Suprapubic skin (tissue), 4 donors: ENCODE results near the gene GRID1. TPM values are rescaled to one million over a fixed set of nuclear protein-coding genes. Genes with fewer than 3 reads are reported as not detected.

Source experiments
- DNase-seq, 2 donors: peaks; one replicate each; pipeline ENCODE4 v3.0.0-alpha.2; 2019; ENCODE audit warnings: low spot score in 2 of 2
- H3K27ac ChIP-seq: fragments of 200-600 bp; sonication (generic); one replicate; pipeline ENCODE4 v1.5.1; 2019
- H3K27me3 ChIP-seq: fragments of 200-600 bp; sonication (generic); one replicate; pipeline ENCODE4 v1.5.1; 2019
- H3K36me3 ChIP-seq: fragments of 200-600 bp; sonication (generic); one replicate; pipeline ENCODE4 v1.5.1; 2019
- H3K4me1 ChIP-seq: fragments of 200-600 bp; sonication (generic); one replicate; pipeline ENCODE4 v1.5.1; 2019
- H3K4me3 ChIP-seq: fragments of 200-600 bp; sonication (generic); one replicate; pipeline ENCODE4 v1.5.1; 2019; ENCODE audit warnings: mild to moderate bottlenecking
- H3K9me3 ChIP-seq: fragments of 200-600 bp; sonication (generic); one replicate; pipeline ENCODE4 v1.5.1; 2019
- CTCF ChIP-seq, 2 donors: fragments of 200-600 bp in 1 of 2; fragments of 450-650 bp in 1 of 2; sonication (generic) in 1 of 2; IDR thresholded peaks; one replicate each; pipeline ENCODE4 v1.5.1; 2016 to 2019; ENCODE audit warnings: antibody characterized with exemption in 2 of 2, mild to moderate bottlenecking in 1 of 2, moderate library complexity in 1 of 2
- EP300 ChIP-seq: sonication (generic); formaldehyde crosslinking; IDR thresholded peaks from one replicate; pipeline ENCODE4 v1.6.1; 2017; ENCODE audit warnings: antibody characterized with exemption
- POLR2A ChIP-seq, 2 donors: fragments of 450-650 bp; IDR thresholded peaks; one replicate each; pipeline ENCODE4 v1.6.1; 2017; ENCODE audit warnings: antibody characterized with exemption in 2 of 2, mild to moderate bottlenecking in 2 of 2, moderate library complexity in 2 of 2
- POLR2AphosphoS5 ChIP-seq, 3 donors: sonication (generic); formaldehyde crosslinking; IDR thresholded peaks; one replicate each; pipeline ENCODE4 v1.6.1; 2017; ENCODE audit warnings: antibody characterized with exemption in 3 of 3
- WGBS: methylation state at CpG from one replicate; pipeline ENCODE4 v1.1.5; 2018; 5-methylcytosine and 5-hydroxymethylcytosine counted together
- total RNA-seq, 4 donors: library from RNA; depleted of rRNA; stranded (reverse); fragments of >200 nt; gene quantifications; one replicate each; pipeline ENCODE4 v1.1.0, GENCODE V29; 2016

The GRID1 gene
- total RNA-seq, 4 donors from 2014 or later = 1.8 to 3.1 (median 2.4) TPM

GRCh38 chr10:86290933-86291615, 75.5 kb downstream of the GRID1 start:
- 82% methylated on average over 7 of the region's 9 CpGs for WGBS
- no peaks in the 10 kb centered on the region for H3K36me3 ChIP-seq
- no peaks in the 10 kb centered on the region for H3K4me1 ChIP-seq
- H3K27ac ChIP-seq = no peak overlapping the region
- H3K9me3 ChIP-seq = no peaks in the 10 kb centered on the region
- H3K27me3 ChIP-seq = no peaks in the 10 kb centered on the region
- TF ChIP-seq POLR2AphosphoS5 (IDR thresholded peaks at IDR 0.05) (no peak), CTCF (IDR thresholded peaks at IDR 0.05) (no peak), POLR2A (IDR thresholded peaks at IDR 0.05) (no peak), EP300 (no peak)
- no peak overlapping the region for H3K4me3 ChIP-seq
- DNase-seq = peak in 1 of 2 donors; percentile 40

GRCh38 chr10:86289577-86289868, 77.1 kb downstream of the GRID1 start:
- Histone ChIP-seq H3K27me3 (no peaks in the 10 kb centered on the region), H3K36me3 (no peaks in the 10 kb centered on the region), H3K4me1 (no peaks in the 10 kb centered on the region), H3K9me3 (no peaks in the 10 kb centered on the region), H3K27ac (no peak overlapping the region), H3K4me3 (no peak overlapping the region)
- no peak for TF ChIP-seq POLR2AphosphoS5 (IDR thresholded peaks at IDR 0.05)
- no peak for TF ChIP-seq CTCF (IDR thresholded peaks at IDR 0.05)
- no peak for TF ChIP-seq POLR2A (IDR thresholded peaks at IDR 0.05)
- TF ChIP-seq EP300 = no peak
- 62% methylated on average over 2 of the region's 2 CpGs for WGBS
- peak in 1 of 2 donors; percentile 37 for DNase-seq

- no peaks in the 10 kb centered on the region for H3K36me3 ChIP-seq
- no peak for TF ChIP-seq EP300
- TF ChIP-seq POLR2A (IDR thresholded peaks at IDR 0.05) = no peak
- TF ChIP-seq POLR2AphosphoS5 (IDR thresholded peaks at IDR 0.05) = no peak
- no peak for TF ChIP-seq CTCF (IDR thresholded peaks at IDR 0.05)
- 80% methylated on average over 4 of the region's 10 CpGs for WGBS
- H3K27me3 ChIP-seq = no peaks in the 10 kb centered on the region
- H3K9me3 ChIP-seq = no peaks in the 10 kb centered on the region
- DNase-seq = peak; percentile 31 to 56
- no peaks in the 10 kb centered on the region for H3K4me1 ChIP-seq
- no peak overlapping the region for H3K27ac ChIP-seq
- no peak overlapping the region for H3K4me3 ChIP-seq
Measured at GRCh38 chr10:86288695-86289576, 77.7 kb downstream of the GRID1 start.

- H3K36me3 ChIP-seq = no peaks in the 10 kb centered on the region
- TF ChIP-seq POLR2A (IDR thresholded peaks at IDR 0.05) (no peak), CTCF (IDR thresholded peaks at IDR 0.05) (no peak), EP300 (no peak), POLR2AphosphoS5 (IDR thresholded peaks at IDR 0.05) (no peak)
- no peak overlapping the region for H3K4me3 ChIP-seq
- no CpG with 5 or more reads among the region's 6 CpGs for WGBS
- peak in 1 of 2 donors; percentile 71 for DNase-seq
- no peaks in the 10 kb centered on the region for H3K9me3 ChIP-seq
- H3K27me3 ChIP-seq = no peaks in the 10 kb centered on the region
- no peaks in the 10 kb centered on the region for H3K4me1 ChIP-seq
- no peak overlapping the region for H3K27ac ChIP-seq
Measured at GRCh38 chr10:86287966-86288579, 78.5 kb downstream of the GRID1 start.
